ENCODE data around the gene NCEH1. TPM values are rescaled to one million over a fixed set of nuclear protein-coding genes. Genes with fewer than 3 reads are reported as not detected.

The NCEH1 gene
- total RNA-seq, 4 donors from 2014 or later, result 6.6 to 15.8 (median 10.6) TPM

- Histone ChIP-seq H3K27me3 (no peaks in the 10 kb centered on the region), H3K36me3 (no peaks in the 10 kb centered on the region), H3K27ac (no peak overlapping the region), H3K9me3 (no peaks in the 10 kb centered on the region), H3K4me3 (no peak overlapping the region), H3K4me1 (no peaks in the 10 kb centered on the region)
- DNase-seq, result no peak
- TF ChIP-seq POLR2A (IDR thresholded peaks at IDR 0.05) (no peak), CTCF (IDR thresholded peaks at IDR 0.05) (no peak)
These were observed 57.8 kb downstream of the NCEH1 start for GRCh38 chr3:172653004-172653572.

GRCh38 chr3:172651936-172652625 lies 58.8 kb downstream of the NCEH1 start:
- no peak for DNase-seq
- Histone ChIP-seq H3K36me3 (no peaks in the 10 kb centered on the region), H3K4me3 (no peak overlapping the region), H3K9me3 (no peaks in the 10 kb centered on the region), H3K27me3 (no peaks in the 10 kb centered on the region), H3K27ac (no peak overlapping the region), H3K4me1 (no peaks in the 10 kb centered on the region)
- no peak for TF ChIP-seq POLR2A (IDR thresholded peaks at IDR 0.05)

- Histone ChIP-seq H3K36me3 (no peaks in the 10 kb centered on the region), H3K9me3 (no peaks in the 10 kb centered on the region), H3K27me3 (no peaks in the 10 kb centered on the region), H3K4me3 (no peak overlapping the region), H3K27ac (no peak overlapping the region), H3K4me1 (no peaks in the 10 kb centered on the region)
- no peak for DNase-seq
- TF ChIP-seq POLR2A (IDR thresholded peaks at IDR 0.05) (no peak), CTCF (IDR thresholded peaks at IDR 0.05) (no peak)
These were observed 60.9 kb downstream of the NCEH1 start for GRCh38 chr3:172649987-172650386.

- no peaks in the 10 kb centered on the region for H3K9me3 ChIP-seq
- TF ChIP-seq CTCF (IDR thresholded peaks at IDR 0.05) (no peak), POLR2A (IDR thresholded peaks at IDR 0.05) (no peak)
- H3K27ac ChIP-seq, result no peak overlapping the region
- H3K4me3 ChIP-seq, result no peak overlapping the region
- H3K27me3 ChIP-seq, result no peaks in the 10 kb centered on the region
- H3K4me1 ChIP-seq, result no peaks in the 10 kb centered on the region
- peaks cover 0 to 9% (median 0%) of the 10 kb centered on the region in 3 donors for H3K36me3 ChIP-seq
- no peak for DNase-seq
These were observed 62.1 kb downstream of the NCEH1 start for GRCh38 chr3:172648747-172649146.

- H3K27ac ChIP-seq, result no peak overlapping the region
- H3K4me1 ChIP-seq, result no peaks in the 10 kb centered on the region
- no peak overlapping the region for H3K4me3 ChIP-seq
- H3K36me3 ChIP-seq, result peaks cover 0 to 19% (median 0%) of the 10 kb centered on the region in 3 donors
- H3K27me3 ChIP-seq, result no peaks in the 10 kb centered on the region
- DNase-seq, result no peak
- H3K9me3 ChIP-seq, result no peaks in the 10 kb centered on the region
- TF ChIP-seq CTCF (IDR thresholded peaks at IDR 0.05) (no peak), POLR2A (IDR thresholded peaks at IDR 0.05) (no peak)
These were observed 63.0 kb downstream of the NCEH1 start for GRCh38 chr3:172647823-172648222.

GRCh38 chr3:172647080-172647479 lies 63.8 kb downstream of the NCEH1 start:
- no peak for DNase-seq
- TF ChIP-seq CTCF (IDR thresholded peaks at IDR 0.05), result no peak
- no peak for TF ChIP-seq POLR2A (IDR thresholded peaks at IDR 0.05)
- H3K36me3 ChIP-seq, result peaks cover 0 to 21% (median 0%) of the 10 kb centered on the region in 3 donors
- no peak overlapping the region for H3K4me3 ChIP-seq
- no peak overlapping the region for H3K27ac ChIP-seq
- no peaks in the 10 kb centered on the region for H3K4me1 ChIP-seq
- no peaks in the 10 kb centered on the region for H3K9me3 ChIP-seq
- no peaks in the 10 kb centered on the region for H3K27me3 ChIP-seq

Data from Peyer's patch (tissue), 4 donors.